Mesothelial cell of epicardium (in vitro differentiated cells): ENCODE measurements around the gene SHB. TPM values are rescaled to one million over a fixed set of nuclear protein-coding genes. Genes with fewer than 3 reads are reported as not detected.

Experiments used
- DNase-seq, 2 experiments: peaks; one replicate each; pipeline ENCODE4 v3.0.0; 2021; ENCODE audit warnings: low spot score in 2 of 2; ENCODE audit not compliant: unreplicated experiment in 2 of 2
- H3K27ac Mint-ChIP-seq: 2 replicates; pipeline ENCODE4 v1.8.0; 2021; ENCODE audit warnings: mixed read lengths
- H3K27me3 Mint-ChIP-seq: 2 replicates; pipeline ENCODE4 v1.8.0; 2021; ENCODE audit warnings: low read depth, mixed read lengths
- H3K36me3 Mint-ChIP-seq: 2 replicates; pipeline ENCODE4 v1.8.0; 2021; ENCODE audit warnings: mixed read lengths
- H3K4me1 Mint-ChIP-seq: 2 replicates; pipeline ENCODE4 v1.8.0; 2021; ENCODE audit warnings: mixed read lengths
- H3K4me3 Mint-ChIP-seq: 2 replicates; pipeline ENCODE4 v1.8.0; 2021; ENCODE audit warnings: mild to moderate bottlenecking, moderate library complexity, mixed read lengths
- H3K9me3 Mint-ChIP-seq: 2 replicates; pipeline ENCODE4 v1.8.0; 2021; ENCODE audit warnings: mixed read lengths
- total RNA-seq: library from RNA; stranded (reverse); gene quantifications from 3 replicates; pipeline ENCODE4 v1.2.1, GENCODE V29; 2021
- TF ChIP-seq, protein P1 (sequence below): fragments of 200-600 bp; sonication (generic); IDR thresholded peaks from one replicate; pipeline ENCODE4 v1.5.0; 2021; ENCODE audit warnings: antibody characterized with exemption; ENCODE audit not compliant: unreplicated experiment

The SHB gene
- total RNA-seq, 1 donor from 2014 or later, result 35.5 TPM

DNA sequence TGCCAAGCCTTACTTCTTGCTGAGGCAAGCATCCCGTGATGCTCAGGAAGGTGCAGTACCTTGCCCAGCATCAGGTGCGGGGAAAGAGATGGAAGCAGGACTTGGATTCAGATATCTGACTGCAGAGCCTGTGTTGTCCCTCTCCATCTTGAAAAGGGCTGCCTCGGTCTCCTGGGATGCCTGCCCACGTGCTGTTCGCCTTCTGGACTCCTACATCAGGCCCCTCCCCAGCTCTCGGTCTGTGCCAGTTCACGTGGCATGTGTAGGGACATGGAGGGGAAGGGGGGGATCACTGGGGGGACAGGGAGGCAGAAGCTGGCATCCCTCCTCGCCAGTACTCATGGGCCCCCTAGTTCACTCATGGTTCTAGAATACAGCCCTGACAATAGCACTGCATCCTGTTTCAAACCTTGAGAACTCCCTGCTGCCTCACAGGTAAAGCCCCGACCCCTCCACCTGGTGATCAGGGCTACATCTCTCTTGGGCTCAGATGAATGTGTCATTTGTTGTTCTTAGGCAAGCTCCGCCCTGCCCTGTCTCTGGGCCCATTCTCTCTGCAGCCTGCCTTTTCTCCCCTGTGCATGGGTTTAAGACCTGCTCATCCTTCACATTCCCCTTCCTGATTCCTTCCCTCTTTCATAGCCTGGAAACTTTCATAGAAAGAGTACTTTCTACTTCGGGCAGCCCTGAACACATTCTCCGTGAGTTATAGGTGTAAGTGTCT is 126.2 kb downstream of the SHB start:
- Mint-ChIP-seq H3K4me3 (no peak overlapping the region), H3K27ac (peak overlapping the region; percentile 100), H3K9me3 (no peaks in the 10 kb centered on the region), H3K27me3 (no peaks in the 10 kb centered on the region), H3K36me3 (peaks cover 13% of the 10 kb centered on the region), H3K4me1 (peaks cover 93% of the 10 kb centered on the region)
- DNase-seq, result no peak
- TF ChIP-seq, protein P1, sequence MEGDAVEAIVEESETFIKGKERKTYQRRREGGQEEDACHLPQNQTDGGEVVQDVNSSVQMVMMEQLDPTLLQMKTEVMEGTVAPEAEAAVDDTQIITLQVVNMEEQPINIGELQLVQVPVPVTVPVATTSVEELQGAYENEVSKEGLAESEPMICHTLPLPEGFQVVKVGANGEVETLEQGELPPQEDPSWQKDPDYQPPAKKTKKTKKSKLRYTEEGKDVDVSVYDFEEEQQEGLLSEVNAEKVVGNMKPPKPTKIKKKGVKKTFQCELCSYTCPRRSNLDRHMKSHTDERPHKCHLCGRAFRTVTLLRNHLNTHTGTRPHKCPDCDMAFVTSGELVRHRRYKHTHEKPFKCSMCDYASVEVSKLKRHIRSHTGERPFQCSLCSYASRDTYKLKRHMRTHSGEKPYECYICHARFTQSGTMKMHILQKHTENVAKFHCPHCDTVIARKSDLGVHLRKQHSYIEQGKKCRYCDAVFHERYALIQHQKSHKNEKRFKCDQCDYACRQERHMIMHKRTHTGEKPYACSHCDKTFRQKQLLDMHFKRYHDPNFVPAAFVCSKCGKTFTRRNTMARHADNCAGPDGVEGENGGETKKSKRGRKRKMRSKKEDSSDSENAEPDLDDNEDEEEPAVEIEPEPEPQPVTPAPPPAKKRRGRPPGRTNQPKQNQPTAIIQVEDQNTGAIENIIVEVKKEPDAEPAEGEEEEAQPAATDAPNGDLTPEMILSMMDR, result no peak

DNA sequence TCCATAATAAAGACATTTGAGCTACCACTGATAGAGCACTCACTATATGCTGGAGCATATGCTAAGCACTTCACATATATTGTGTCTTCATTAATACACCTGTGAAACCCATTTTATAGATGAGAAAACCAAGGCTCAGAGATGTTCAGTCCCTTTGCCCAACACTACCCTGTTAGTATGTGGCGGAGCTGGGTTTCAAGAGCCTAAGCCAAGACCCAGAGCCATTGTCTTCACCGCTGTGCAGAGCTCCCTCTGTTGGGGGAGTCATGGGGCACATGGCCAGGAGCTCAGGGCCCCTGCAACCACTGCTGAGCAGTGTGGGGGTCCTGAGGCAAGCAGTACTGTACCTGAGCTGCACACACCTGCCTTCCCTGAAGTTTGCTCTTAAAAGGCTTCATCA is 127.8 kb downstream of the SHB start:
- Mint-ChIP-seq H3K9me3 (no peaks in the 10 kb centered on the region), H3K27ac (peak overlapping the region; percentile 100), H3K4me1 (peaks cover 92% of the 10 kb centered on the region), H3K27me3 (no peaks in the 10 kb centered on the region), H3K4me3 (no peak overlapping the region), H3K36me3 (peaks cover 6% of the 10 kb centered on the region)
- DNase-seq, result no peak
- TF ChIP-seq, protein P1, result no peak

DNA sequence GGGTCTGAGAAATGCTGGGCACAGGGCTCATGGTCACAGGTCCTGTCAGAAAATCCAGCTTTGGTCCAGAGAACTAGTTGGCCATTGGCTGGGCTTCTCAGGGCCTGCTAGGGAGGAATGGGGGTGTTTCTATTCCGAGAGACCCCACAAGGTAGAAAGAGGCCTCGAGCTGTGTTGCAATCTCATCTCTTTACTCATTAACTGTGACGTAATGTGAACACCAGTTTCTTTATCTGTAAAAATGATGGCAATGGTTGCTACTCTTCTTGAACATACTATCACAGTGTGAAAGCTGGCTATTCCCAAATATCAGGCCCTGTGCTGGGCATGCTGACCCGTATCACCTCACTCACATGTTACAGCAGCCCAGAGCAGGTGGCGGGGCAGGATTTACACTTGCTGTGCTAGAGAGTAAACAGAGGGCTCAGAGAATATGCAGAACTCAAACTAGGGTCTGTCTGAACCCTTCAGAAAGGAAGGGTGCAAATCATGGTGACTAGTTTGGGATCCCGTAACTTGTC is 129.4 kb downstream of the SHB start:
- TF ChIP-seq, protein P1, result no peak
- H3K27me3 Mint-ChIP-seq, result no peaks in the 10 kb centered on the region
- H3K36me3 Mint-ChIP-seq, result peaks cover 3% of the 10 kb centered on the region
- peak overlapping the region; percentile 95 for H3K27ac Mint-ChIP-seq
- no peaks in the 10 kb centered on the region for H3K9me3 Mint-ChIP-seq
- peaks cover 87% of the 10 kb centered on the region for H3K4me1 Mint-ChIP-seq
- no peak for DNase-seq
- H3K4me3 Mint-ChIP-seq, result no peak overlapping the region

DNA sequence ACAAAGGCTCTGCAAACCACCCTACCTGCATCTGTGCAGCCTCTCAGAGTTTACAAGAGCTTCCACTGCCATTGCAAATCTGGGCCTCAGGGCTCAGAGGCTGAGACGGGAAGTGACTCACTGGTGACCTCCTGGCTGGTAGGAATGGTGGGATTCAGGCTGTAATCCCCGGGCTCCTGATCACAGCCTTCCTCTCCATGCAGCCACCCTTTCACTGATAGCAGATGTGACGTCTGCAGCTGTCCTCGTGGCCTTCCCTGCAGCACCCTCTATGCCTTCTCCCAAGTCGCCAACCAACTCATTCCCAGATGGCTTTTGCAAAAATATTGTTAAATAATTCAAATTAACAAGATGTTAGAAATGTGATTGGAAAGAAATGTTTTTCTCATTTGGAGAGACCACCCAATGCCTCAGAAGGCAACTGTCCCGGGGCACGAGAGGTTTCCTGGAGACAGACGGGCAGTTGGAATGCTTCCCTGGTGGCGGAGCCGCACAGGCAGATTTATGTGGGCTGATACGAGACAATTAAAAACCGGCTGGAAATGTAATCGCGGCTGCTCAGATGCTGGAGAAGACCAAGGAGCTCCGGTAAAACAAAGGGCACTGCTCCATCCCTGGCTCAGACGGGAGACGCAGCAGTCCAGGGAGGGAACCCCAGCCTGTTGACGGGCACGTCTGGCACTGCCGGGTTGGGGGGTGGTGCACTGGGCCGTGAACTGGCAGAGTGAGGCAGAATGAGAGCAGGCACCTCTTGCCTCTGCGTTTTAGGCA is 130.7 kb downstream of the SHB start:
- DNase-seq, result peak in 1 of 2 experiments; percentile 68
- H3K9me3 Mint-ChIP-seq, result no peaks in the 10 kb centered on the region
- H3K4me3 Mint-ChIP-seq, result peak overlapping the region; percentile 29
- H3K36me3 Mint-ChIP-seq, result peaks cover 5% of the 10 kb centered on the region
- TF ChIP-seq, protein P1, result no peak
- peaks cover 74% of the 10 kb centered on the region for H3K4me1 Mint-ChIP-seq
- no peaks in the 10 kb centered on the region for H3K27me3 Mint-ChIP-seq
- peak overlapping the region; percentile 95 for H3K27ac Mint-ChIP-seq

DNA sequence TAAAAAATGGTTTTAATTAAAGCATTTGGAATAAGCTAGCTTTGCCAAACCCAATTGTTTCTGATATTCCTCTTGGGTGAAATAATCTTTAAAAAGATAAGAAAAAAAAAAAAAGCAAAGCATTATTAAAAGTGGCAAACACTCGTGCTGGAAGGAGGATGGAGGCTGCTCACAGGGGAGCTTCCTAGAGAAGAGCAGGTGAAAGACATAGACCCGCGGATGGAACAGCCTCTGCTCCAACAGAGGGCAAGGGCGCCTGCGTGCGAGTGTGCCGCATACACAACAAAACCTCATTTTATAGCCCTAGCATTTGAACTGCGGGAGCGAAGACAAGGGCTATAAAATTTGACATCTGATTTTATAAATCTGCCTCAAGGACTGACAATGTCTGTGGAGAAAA is 131.7 kb downstream of the SHB start:
- Mint-ChIP-seq H3K27ac (peak overlapping the region; percentile 95), H3K27me3 (no peaks in the 10 kb centered on the region), H3K36me3 (peaks cover 5% of the 10 kb centered on the region), H3K9me3 (no peaks in the 10 kb centered on the region), H3K4me1 (peaks cover 64% of the 10 kb centered on the region), H3K4me3 (no peak overlapping the region)
- DNase-seq, result no peak
- TF ChIP-seq, protein P1, result no peak
